ENCODE results near the gene CYP2A6.

CYP2A6 gene

DNA sequence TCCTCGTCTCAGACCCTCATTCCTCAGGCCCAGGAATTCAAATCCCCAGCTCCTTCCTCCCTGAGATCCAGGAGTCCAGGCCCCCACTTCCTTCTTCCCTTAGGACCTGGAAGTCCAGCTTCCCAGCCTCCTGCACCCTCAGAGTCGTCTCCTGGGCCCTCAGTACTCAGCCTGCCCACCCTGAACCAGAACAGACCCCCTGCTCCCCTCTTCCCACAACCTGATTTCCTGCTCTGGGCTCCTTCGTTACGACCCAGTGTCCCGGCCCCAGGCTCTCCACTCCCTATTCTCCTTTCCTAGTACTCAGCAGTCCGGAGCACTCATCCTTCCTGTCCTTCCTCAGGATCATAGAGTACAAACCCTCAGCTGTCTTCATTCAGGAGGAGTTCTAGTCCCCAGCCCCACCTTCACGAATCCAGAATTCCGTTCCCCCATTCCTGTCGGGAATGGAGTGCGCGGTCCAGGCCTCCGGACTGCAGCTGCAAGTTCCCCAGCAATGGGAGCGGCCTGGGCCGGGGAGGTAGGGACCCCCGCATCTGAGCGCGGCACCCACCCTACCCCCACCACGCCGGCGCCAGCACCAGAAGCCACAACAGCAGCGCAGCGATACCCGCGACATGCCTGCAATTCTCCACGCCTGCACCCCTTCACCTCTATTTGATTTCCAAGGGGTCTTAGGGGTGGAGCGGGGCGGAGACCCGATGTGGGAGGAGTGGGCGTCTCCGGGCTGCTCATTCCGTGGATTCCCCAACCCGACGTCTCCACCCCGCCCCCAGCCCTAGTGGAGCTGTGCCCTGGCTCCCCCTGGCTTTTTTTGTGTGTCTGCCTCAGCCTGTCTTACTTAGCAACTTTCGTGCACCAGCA is 38.5 kb downstream of the CYP2A6 start:
- TF ChIP-seq ZNF274 (IDR thresholded peaks at IDR 0.05; ENCODE audit: low read depth, low read length) = no peak
- no peak overlapping the region; the same call in 1 of the 2 replicates for H3K4me3 ChIP-seq (ENCODE audit: low read length)

DNA sequence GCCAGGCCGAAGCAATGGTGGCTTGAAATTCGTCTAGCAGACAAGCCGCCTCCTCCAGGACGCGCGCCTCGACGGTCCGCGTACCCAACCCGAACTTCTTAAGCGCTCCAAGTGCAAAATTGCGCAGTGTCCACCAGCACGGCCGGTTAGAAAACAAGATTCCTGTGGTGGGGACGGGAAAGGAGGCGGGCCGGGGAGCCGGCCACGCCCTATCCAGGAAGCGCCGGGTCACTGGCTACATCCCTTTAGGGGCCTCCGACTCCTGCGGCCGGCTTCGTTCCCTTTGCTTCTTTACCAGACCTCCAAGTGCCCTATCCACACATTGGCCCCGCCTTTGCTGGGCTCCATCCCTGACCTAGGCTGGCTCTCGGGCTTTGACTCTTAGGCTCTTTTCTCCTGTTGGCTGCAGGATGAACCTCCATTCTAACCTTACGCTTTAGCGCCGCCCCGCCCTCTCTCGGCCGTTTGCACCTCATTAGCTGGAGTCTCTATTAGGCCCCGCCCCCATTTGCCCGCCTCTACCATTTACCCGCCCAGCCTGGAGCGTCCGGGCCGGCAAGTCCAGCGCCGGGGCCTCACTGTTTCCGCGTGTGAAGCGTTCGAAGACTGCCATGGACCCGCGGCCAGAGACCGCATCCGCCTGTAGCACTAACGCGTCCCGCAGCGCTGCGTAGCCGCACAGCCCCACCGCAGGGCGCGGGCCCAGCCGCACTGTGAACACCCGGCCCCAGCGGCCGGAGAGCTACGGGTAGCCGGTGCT is 39.4 kb downstream of the CYP2A6 start:
- H3K4me3 ChIP-seq (ENCODE audit: low read length) = peak overlapping the region; percentile 37; the same call in 1 of the 2 replicates

GRCh38 chr19:40810160-40810559 is 40.1 kb downstream of the CYP2A6 start:
- no peak for TF ChIP-seq ZNF274 (IDR thresholded peaks at IDR 0.05; ENCODE audit: low read depth, low read length)
- no peak overlapping the region for H3K4me3 ChIP-seq (ENCODE audit: low read length)

DNA sequence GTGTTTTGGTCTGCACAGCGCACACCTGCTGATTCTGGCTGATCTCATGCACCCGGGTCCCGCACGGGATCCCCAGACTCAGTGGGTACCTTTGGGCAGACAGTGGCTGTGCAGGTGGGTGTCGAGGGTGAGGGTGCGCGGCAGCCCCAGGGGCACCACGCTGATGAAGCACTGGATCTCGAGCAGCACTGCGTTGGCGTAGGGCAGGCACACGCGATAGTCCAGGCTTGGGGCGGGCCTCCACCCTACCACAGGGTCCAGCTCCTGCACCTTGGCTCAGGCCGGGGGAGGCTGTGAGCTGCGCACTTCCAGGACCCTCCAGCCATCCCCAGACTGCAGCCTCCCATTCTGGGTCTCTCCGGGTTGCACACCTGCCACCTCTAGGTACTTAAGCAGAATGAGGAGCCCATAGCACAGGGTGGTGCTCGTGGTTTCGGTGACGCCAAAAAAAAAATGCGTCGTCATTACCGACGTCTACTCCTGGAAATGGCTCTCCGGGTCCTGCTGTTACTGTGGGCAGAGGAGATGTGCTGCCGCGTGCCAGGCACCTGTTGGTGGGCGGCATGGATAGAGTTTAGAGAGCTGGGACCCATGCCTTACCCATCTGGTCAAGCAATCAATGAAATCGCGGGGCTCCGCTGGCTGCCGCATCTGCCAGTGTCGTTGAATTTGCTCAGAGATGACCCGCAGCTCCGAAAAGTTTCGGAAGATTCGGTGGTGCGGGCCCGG is 40.7 kb downstream of the CYP2A6 start:
- no peak for TF ChIP-seq ZNF274 (IDR thresholded peaks at IDR 0.05; ENCODE audit: low read depth, low read length)
- H3K4me3 ChIP-seq (ENCODE audit: low read length) = no peak overlapping the region

DNA sequence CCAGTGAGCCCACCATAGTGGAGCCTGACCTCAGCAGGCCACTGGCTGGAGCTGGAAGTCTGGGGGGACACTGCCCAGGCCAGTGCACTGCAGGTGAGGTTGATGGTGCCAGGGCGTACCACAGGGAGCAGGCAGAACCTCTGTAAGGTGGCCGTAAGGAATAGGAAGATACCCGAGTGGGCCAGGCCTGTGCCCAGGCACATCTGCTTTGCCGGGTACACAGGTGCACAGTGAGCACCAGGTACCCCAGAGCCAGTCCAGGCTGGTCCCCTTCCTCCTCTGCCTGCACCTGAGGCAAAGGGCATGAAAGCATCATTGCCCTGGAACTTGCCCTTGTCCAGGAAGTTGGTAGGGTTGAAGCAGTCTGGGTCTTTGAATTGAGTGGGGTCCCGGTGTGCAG is 41.8 kb downstream of the CYP2A6 start:
- TF ChIP-seq ZNF274 (IDR thresholded peaks at IDR 0.05; ENCODE audit: low read depth, low read length) = no peak
- no peak overlapping the region for H3K4me3 ChIP-seq (ENCODE audit: low read length)

GRCh38 chr19:40808021-40808325 is 42.3 kb downstream of the CYP2A6 start:
- H3K4me3 ChIP-seq (ENCODE audit: low read length) = no peak overlapping the region
- no peak for TF ChIP-seq ZNF274 (IDR thresholded peaks at IDR 0.05; ENCODE audit: low read depth, low read length)

- H3K4me3 ChIP-seq (ENCODE audit: low read length) = no peak overlapping the region
- no peak for TF ChIP-seq ZNF274 (IDR thresholded peaks at IDR 0.05; ENCODE audit: low read depth, low read length)
These were observed 42.9 kb downstream of the CYP2A6 start for GRCh38 chr19:40807147-40808020.

DNA sequence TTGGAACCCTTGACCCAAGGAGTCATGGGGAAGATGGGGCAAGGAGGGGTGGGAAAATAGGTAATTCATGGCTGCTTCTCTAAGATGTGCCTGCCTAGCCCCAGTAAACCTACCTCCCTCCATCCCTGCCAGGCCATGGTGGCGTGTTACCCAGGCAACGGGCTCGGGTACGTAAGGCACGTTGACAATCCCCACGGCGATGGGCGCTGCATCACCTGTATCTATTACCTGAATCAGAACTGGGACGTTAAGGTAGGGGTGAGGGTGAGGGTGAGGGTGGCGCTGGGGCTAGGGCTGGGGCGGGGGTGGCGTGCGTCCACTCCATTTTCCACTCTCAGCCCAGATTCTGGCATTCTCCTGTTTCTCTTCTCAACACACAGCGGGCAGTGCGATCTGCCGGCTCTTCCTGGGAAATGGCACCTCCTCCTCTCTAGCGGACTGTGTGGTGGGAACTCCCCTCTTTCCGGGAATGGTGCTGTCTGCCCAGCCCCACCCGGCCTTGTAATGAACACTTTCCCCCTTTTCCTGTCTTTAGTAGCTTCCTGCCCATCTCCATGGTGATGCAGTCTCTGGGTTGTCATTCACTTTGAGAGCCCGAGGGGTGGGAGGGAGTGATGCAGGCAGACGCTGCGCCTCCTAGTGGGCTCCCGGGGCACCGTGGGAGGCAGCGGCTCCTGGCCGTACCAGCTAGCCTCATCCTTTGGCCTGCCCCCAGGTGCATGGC is 43.7 kb downstream of the CYP2A6 start:
- H3K4me3 ChIP-seq (ENCODE audit: low read length) = no peak overlapping the region
- TF ChIP-seq ZNF274 (IDR thresholded peaks at IDR 0.05; ENCODE audit: low read depth, low read length) = no peak

DNA sequence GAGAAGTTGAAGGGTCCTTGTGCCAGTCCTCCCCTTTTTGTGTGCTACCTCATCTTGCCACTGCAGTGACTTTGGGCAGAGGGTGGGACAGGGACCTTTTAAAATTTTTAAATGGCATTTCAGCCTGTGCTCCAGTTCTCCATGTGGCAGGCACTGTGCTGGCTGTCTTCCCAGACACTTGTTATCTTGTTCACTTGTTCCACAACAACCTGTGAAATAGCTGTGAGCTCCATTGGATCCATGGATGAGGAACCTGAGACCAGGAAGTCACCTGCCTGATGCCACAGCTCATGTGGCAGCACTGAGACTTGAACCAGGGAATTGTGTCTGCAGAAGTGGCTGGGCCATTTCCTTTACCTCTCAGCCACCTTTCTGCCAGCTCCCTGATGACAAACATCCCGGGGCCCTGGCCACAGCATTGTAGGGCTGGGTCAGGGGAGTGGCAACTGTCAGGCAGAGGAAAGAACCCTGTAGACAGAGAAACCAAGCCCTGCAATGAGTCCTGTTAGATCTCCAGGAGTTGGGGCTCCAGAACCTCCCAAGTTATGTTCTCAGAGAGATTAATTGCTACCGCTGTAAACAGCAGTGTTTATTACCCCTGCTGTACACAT is 44.9 kb downstream of the CYP2A6 start:
- H3K4me3 ChIP-seq (ENCODE audit: low read length) = no peak overlapping the region
- no peak for TF ChIP-seq ZNF274 (IDR thresholded peaks at IDR 0.05; ENCODE audit: low read depth, low read length)

- no peak for TF ChIP-seq ZNF274 (IDR thresholded peaks at IDR 0.05; ENCODE audit: low read depth, low read length)
- no peak overlapping the region for H3K4me3 ChIP-seq (ENCODE audit: low read length)
These were observed 45.4 kb downstream of the CYP2A6 start for GRCh38 chr19:40804783-40805242.

DNA sequence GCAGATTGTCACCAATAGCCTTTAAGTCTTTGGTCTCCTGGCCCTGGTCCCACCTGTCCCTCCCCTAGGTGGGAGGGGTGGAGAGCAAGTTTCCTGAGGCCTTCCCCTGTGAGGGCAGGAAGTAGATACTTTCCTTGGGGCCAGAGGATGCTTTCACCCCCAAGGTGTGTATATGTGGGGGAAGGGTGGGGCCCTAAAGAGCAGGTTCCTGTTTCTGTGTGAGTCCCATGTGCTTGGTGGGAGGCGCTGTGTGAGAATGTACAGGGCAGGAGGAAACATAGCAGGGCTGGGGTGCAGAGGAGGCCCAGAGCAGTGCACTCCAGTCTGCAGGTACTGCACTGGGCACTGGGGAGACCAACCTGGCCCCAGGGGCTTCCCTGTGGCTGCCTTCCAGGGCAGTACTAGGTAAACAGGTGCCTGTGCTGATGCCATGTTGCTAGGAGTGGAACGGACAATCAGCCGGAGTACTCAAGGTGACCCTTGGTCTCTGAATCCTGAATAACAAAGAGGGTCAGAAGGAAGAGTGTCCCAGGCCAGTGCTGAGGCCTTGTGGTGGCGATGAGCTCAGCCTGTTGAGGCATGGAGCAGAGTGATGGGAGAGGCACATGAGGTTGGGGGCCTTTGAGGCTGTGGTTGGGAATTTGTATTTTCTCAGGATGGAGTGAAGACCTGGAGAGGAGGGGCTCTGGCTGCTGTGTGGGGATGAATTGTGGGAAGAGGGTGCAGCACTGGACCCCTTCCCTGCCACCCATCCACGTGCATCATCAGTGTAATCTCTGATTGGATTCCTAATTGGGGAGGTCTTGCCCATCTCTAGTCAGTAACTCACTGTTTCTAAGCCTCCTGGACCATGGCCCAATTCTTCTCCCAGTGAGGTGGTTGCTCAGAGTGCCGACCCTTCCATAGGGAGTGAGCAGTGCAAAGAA is 46.1 kb downstream of the CYP2A6 start:
- TF ChIP-seq ZNF274 (IDR thresholded peaks at IDR 0.05; ENCODE audit: low read depth, low read length) = no peak
- no peak overlapping the region; the same call in 1 of the 2 replicates for H3K4me3 ChIP-seq (ENCODE audit: low read length)
